ENCODE measurements around the gene LRRK2.
A peak's percentile ranks its signal among the peaks of the same experiment; 100 is the strongest.

LRRK2 gene

DNA sequence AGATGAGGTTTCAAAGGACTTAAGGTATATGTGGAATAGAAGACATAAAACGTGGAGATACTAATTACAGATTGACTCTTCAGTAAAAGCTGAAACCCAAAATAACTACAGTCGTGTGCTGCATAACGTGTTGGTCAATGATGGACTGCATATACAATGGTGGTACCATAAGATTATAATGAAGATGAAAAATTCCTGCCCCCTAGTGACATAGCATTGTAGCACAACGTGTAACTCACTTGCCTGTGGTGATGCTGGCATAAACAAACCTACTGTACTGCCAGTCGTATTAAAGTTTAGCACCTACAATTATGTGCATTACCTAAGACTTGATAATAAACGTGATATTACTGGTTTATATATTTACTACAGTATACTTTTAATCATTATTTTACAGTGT is 150.3 kb downstream of the LRRK2 start:
- TF ChIP-seq OSR1 (CRISPR knock-in tag; IDR thresholded peaks at IDR 0.05) (no peak), RARB (CRISPR knock-in tag; IDR thresholded peaks at IDR 0.05) (no peak), ARNTL (CRISPR knock-in tag; IDR thresholded peaks at IDR 0.05; ENCODE audit: borderline replicate concordance, low read depth) (no peak)
- TF ChIP-seq, protein P1, sequence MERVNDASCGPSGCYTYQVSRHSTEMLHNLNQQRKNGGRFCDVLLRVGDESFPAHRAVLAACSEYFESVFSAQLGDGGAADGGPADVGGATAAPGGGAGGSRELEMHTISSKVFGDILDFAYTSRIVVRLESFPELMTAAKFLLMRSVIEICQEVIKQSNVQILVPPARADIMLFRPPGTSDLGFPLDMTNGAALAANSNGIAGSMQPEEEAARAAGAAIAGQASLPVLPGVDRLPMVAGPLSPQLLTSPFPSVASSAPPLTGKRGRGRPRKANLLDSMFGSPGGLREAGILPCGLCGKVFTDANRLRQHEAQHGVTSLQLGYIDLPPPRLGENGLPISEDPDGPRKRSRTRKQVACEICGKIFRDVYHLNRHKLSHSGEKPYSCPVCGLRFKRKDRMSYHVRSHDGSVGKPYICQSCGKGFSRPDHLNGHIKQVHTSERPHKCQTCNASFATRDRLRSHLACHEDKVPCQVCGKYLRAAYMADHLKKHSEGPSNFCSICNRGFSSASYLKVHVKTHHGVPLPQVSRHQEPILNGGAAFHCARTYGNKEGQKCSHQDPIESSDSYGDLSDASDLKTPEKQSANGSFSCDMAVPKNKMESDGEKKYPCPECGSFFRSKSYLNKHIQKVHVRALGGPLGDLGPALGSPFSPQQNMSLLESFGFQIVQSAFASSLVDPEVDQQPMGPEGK (CRISPR knock-in tag; IDR thresholded peaks at IDR 0.05; ENCODE audit: borderline replicate concordance) = no peak
- TF ChIP-seq, protein P2, sequence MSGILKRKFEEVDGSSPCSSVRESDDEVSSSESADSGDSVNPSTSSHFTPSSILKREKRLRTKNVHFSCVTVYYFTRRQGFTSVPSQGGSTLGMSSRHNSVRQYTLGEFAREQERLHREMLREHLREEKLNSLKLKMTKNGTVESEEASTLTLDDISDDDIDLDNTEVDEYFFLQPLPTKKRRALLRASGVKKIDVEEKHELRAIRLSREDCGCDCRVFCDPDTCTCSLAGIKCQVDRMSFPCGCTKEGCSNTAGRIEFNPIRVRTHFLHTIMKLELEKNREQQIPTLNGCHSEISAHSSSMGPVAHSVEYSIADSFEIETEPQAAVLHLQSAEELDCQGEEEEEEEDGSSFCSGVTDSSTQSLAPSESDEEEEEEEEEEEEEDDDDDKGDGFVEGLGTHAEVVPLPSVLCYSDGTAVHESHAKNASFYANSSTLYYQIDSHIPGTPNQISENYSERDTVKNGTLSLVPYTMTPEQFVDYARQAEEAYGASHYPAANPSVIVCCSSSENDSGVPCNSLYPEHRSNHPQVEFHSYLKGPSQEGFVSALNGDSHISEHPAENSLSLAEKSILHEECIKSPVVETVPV (CRISPR knock-in tag; IDR thresholded peaks at IDR 0.05) = no peak
- ATAC-seq = 0 out of 3 replicates have a peak, but pooled peaks have one; percentile 51

DNA sequence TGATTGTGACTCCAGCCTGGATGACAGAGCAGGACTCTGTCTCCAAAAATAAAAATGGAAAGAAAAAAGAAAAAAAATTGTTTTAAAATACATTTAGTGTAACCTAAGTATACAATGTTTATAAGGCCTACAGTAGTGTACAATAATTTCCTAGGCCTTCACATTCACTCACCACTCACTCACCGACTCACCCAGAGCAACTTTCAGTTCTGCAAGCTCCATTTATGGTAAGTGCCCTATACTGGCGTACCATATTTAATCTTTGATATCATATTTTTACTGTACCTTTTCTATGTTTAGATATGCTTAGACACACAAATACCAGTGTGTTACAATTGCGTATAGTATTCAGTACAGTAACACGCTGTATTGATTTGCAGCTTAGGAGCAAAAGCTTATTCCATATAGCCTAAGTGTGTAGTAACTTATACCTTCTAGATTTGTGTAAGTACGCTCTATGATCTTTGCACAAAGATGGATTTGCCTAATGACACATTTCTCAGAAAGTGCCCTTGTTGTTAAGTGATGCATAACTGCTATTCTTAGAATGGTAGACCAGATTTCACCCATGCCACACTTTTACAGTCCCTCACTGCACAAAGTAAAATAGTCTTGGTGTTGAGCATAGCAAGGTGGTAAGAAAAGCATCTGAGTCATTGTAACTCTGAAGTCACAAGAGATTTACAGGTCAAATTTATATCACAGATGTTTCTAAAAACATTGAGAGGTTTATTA is 151.9 kb downstream of the LRRK2 start:
- TF ChIP-seq GLIS3 (CRISPR knock-in tag; IDR thresholded peaks at IDR 0.05) (no peak), PPARA (CRISPR knock-in tag; IDR thresholded peaks at IDR 0.05; ENCODE audit: borderline replicate concordance) (no peak), ZNF565 (CRISPR knock-in tag; conservative IDR thresholded peaks at IDR 0.05; ENCODE audit: low read depth) (no peak), ZFP30 (CRISPR knock-in tag; IDR thresholded peaks at IDR 0.05) (no peak), CSDC2 (CRISPR knock-in tag; IDR thresholded peaks at IDR 0.05) (no peak), ZNF8 (CRISPR knock-in tag; IDR thresholded peaks at IDR 0.05) (no peak), RARB (CRISPR knock-in tag; IDR thresholded peaks at IDR 0.05) (no peak), BACH2 (CRISPR knock-in tag; IDR thresholded peaks at IDR 0.05; ENCODE audit: borderline replicate concordance) (no peak), TCF4 (CRISPR knock-in tag; IDR thresholded peaks at IDR 0.05; ENCODE audit: borderline replicate concordance) (no peak), SNAI2 (CRISPR knock-in tag; IDR thresholded peaks at IDR 0.05) (no peak), ZC3H10 (CRISPR knock-in tag; IDR thresholded peaks at IDR 0.05) (no peak), ZFP3 (CRISPR knock-in tag; IDR thresholded peaks at IDR 0.05) (no peak), ESRRG (CRISPR knock-in tag; IDR thresholded peaks at IDR 0.05) (no peak), TOX (CRISPR knock-in tag; IDR thresholded peaks at IDR 0.05; ENCODE audit: borderline replicate concordance) (no peak)
- TF ChIP-seq, protein P1 (CRISPR knock-in tag; IDR thresholded peaks at IDR 0.05; ENCODE audit: borderline replicate concordance) = no peak
- TF ChIP-seq, protein P3, sequence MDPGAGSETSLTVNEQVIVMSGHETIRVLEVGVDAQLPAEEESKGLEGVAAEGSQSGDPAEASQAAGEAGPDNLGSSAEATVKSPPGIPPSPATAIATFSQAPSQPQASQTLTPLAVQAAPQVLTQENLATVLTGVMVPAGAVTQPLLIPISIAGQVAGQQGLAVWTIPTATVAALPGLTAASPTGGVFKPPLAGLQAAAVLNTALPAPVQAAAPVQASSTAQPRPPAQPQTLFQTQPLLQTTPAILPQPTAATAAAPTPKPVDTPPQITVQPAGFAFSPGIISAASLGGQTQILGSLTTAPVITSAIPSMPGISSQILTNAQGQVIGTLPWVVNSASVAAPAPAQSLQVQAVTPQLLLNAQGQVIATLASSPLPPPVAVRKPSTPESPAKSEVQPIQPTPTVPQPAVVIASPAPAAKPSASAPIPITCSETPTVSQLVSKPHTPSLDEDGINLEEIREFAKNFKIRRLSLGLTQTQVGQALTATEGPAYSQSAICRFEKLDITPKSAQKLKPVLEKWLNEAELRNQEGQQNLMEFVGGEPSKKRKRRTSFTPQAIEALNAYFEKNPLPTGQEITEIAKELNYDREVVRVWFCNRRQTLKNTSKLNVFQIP (CRISPR knock-in tag; IDR thresholded peaks at IDR 0.05; ENCODE audit: borderline replicate concordance, low read depth) = no peak
- TF ChIP-seq, protein P4, sequence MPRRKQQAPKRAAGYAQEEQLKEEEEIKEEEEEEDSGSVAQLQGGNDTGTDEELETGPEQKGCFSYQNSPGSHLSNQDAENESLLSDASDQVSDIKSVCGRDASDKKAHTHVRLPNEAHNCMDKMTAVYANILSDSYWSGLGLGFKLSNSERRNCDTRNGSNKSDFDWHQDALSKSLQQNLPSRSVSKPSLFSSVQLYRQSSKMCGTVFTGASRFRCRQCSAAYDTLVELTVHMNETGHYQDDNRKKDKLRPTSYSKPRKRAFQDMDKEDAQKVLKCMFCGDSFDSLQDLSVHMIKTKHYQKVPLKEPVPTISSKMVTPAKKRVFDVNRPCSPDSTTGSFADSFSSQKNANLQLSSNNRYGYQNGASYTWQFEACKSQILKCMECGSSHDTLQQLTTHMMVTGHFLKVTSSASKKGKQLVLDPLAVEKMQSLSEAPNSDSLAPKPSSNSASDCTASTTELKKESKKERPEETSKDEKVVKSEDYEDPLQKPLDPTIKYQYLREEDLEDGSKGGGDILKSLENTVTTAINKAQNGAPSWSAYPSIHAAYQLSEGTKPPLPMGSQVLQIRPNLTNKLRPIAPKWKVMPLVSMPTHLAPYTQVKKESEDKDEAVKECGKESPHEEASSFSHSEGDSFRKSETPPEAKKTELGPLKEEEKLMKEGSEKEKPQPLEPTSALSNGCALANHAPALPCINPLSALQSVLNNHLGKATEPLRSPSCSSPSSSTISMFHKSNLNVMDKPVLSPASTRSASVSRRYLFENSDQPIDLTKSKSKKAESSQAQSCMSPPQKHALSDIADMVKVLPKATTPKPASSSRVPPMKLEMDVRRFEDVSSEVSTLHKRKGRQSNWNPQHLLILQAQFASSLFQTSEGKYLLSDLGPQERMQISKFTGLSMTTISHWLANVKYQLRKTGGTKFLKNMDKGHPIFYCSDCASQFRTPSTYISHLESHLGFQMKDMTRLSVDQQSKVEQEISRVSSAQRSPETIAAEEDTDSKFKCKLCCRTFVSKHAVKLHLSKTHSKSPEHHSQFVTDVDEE (CRISPR knock-in tag; IDR thresholded peaks at IDR 0.05) = no peak
- TF ChIP-seq, protein P5, sequence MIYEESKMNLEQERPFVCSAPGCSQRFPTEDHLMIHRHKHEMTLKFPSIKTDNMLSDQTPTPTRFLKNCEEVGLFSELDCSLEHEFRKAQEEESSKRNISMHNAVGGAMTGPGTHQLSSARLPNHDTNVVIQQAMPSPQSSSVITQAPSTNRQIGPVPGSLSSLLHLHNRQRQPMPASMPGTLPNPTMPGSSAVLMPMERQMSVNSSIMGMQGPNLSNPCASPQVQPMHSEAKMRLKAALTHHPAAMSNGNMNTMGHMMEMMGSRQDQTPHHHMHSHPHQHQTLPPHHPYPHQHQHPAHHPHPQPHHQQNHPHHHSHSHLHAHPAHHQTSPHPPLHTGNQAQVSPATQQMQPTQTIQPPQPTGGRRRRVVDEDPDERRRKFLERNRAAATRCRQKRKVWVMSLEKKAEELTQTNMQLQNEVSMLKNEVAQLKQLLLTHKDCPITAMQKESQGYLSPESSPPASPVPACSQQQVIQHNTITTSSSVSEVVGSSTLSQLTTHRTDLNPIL (CRISPR knock-in tag; IDR thresholded peaks at IDR 0.05; ENCODE audit: low read depth) = no peak
- TF ChIP-seq, protein P2 (CRISPR knock-in tag; IDR thresholded peaks at IDR 0.05) = no peak
- no peak for ATAC-seq
